Measurements from ENCODE around the gene KCNJ6. TPM values are rescaled to one million over a fixed set of nuclear protein-coding genes. Genes with fewer than 3 reads are reported as not detected.

KCNJ6 gene
- total and polyA plus RNA-seq, 10 of the 15 experiments (the other 5 are each of a cell fraction or from before 2014, with no cell fraction given): 0.03 to 0.07 (median 0.04) TPM; not detected in 7

- CTCF ChIA-PET: interaction anchor here (0.8 kb wide), 1 partner anchor 38 kb away, joined by 3 read pairs; no protein-coding TSS in a partner anchor
- intact Hi-C loops (cut with micrococcal nuclease; ENCODE audit: unreplicated experiment) (no loop called here), in situ Hi-C loops (cut with MboI) (no loop called here)
- ATAC-seq: no peak
- Histone ChIP-seq H3K4me1 (ENCODE audit: control insufficient read depth, insufficient read depth, low read length) (no peaks in the 10 kb centered on the region), H3K9me3 (replicated peaks; ENCODE audit: control insufficient read depth, insufficient read depth, low read length) (no peaks in the 10 kb centered on the region; the same call in 2 of the 3 replicates), H3K4me2 (ENCODE audit: control insufficient read depth, insufficient read depth) (no peak overlapping the region), H3K79me2 (ENCODE audit: control insufficient read depth, insufficient read depth, low read length) (no peaks in the 10 kb centered on the region), H3K4me3 (no peak overlapping the region), H3K27ac (ENCODE audit: control insufficient read depth, insufficient read depth) (no peak overlapping the region), H3K27me3 (replicated peaks in 1 of 2; ENCODE audit: control insufficient read depth in 2 of 2, insufficient read depth in 2 of 2, low read length in 1 of 2) (no peaks in the 10 kb centered on the region; a peak in 1 of 4 replicates), H3K36me3 (ENCODE audit: control insufficient read depth in 2 of 2, insufficient read depth in 2 of 2, low read length in 1 of 2) (no peaks in the 10 kb centered on the region), H3K9ac (ENCODE audit: control insufficient read depth, insufficient read depth, low read length) (no peak overlapping the region), H2AFZ (ENCODE audit: control insufficient read depth, low read depth, low read length) (no peak overlapping the region), H4K20me1 (ENCODE audit: control insufficient read depth, insufficient read depth) (no peaks in the 10 kb centered on the region)
- TF ChIP-seq SMC3 (IDR thresholded peaks at IDR 0.05; ENCODE audit: borderline replicate concordance, low read length) (no peak), MEF2B (IDR thresholded peaks at IDR 0.05; ENCODE audit: partially characterized antibody, poor library complexity, severe bottlenecking) (no peak), HCFC1 (IDR thresholded peaks at IDR 0.05; ENCODE audit: low read length) (no peak), ZNF384 (IDR thresholded peaks at IDR 0.05; ENCODE audit: borderline replicate concordance, low read depth, low read length) (no peak), CEBPZ (IDR thresholded peaks at IDR 0.05; ENCODE audit: low read depth, low read length) (no peak), ZNF622 (IDR thresholded peaks at IDR 0.05) (no peak), IRF3 (IDR thresholded peaks at IDR 0.05) (no peak), EP300 (IDR thresholded peaks at IDR 0.05; ENCODE audit: borderline replicate concordance in 1 of 2, control insufficient read depth in 1 of 2, low read depth in 2 of 2, low read length in 2 of 2) (no peak), GABPA (IDR thresholded peaks at IDR 0.05; ENCODE audit: low read depth) (no peak), RFX5 (IDR thresholded peaks at IDR 0.05; ENCODE audit: low read depth, low read length) (no peak), BRCA1 (IDR thresholded peaks at IDR 0.05; ENCODE audit: low read depth, low read length) (no peak), ESRRA (IDR thresholded peaks at IDR 0.05; ENCODE audit: low read length) (no peak), BHLHE40 (IDR thresholded peaks at IDR 0.05; ENCODE audit: borderline replicate concordance in 1 of 2, low read depth in 2 of 2, low read length in 1 of 2) (no peak), BMI1 (IDR thresholded peaks at IDR 0.05; ENCODE audit: borderline replicate concordance) (no peak), CHD1 (IDR thresholded peaks at IDR 0.05; ENCODE audit: low read depth, low read length) (no peak), IRF4 (IDR thresholded peaks at IDR 0.05; ENCODE audit: low read depth, low read length) (no peak)
- 30% methylated on average over 9 of the region's 9 CpGs for WGBS (ENCODE audit: insufficient coverage, insufficient replicate concordance, low lambda C conversion rate, missing lambda C conversion rate)
- SMC1A ChIA-PET (ENCODE audit: uncharacterized antibody, unreplicated experiment): no interaction called here
- POLR2A ChIA-PET: no interaction called here
- DNase-seq (ENCODE audit: low read depth, low spot score): no peak
- no TSS peak for BruUV-seq (replicated peaks)
- FAIRE-seq: no peak
- RAD21 ChIA-PET (ENCODE audit: unreplicated experiment): interaction anchor here (2.1 kb wide), 1 partner anchor 37 kb away, joined by 5 read pairs; no protein-coding TSS in a partner anchor
Measured at GRCh38 chr21:37828556-37828955, 87.7 kb downstream of the KCNJ6 start.

Measured in GM12878 (cell line).